HG03196 (cell line): ENCODE data around the gene AHCY.
"Not testable (repeated sequence)": the region's sequence is repeated elsewhere in the genome, so short reads cannot be mapped to it uniquely, and the experiment has no call there.

ENCODE experiments used
- ATAC-seq: cut with Tn5 transposase; IDR thresholded peaks from one replicate; pipeline ENCODE4 v1.9.1; 2021; ENCODE audit not compliant: unreplicated experiment

The AHCY gene

GRCh38 chr20:34299556-34300255 is 3.4 kb downstream of the AHCY start:
- no peak for ATAC-seq

- ATAC-seq: not testable (repeated sequence)
Measured at GRCh38 chr20:34298294-34298784, 4.8 kb downstream of the AHCY start.

- no peak for ATAC-seq
Measured at GRCh38 chr20:34296468-34296867, 6.7 kb downstream of the AHCY start.

GRCh38 chr20:34295284-34295683 is 7.9 kb downstream of the AHCY start:
- no peak for ATAC-seq

GRCh38 chr20:34294563-34294962 is 8.6 kb downstream of the AHCY start:
- no peak for ATAC-seq

- no peak for ATAC-seq
Measured at GRCh38 chr20:34293589-34293988, 9.6 kb downstream of the AHCY start.

- ATAC-seq: no peak
Measured at GRCh38 chr20:34293119-34293518, 10.0 kb downstream of the AHCY start.

- ATAC-seq: no peak
Measured at GRCh38 chr20:34292496-34292895, 10.7 kb downstream of the AHCY start.

- no peak for ATAC-seq
Measured at GRCh38 chr20:34290471-34290870, 12.7 kb downstream of the AHCY start.

GRCh38 chr20:34287500-34287899 is 15.7 kb downstream of the AHCY start:
- not testable (repeated sequence) for ATAC-seq

- no peak for ATAC-seq
Measured at GRCh38 chr20:34285450-34285849, 17.7 kb downstream of the AHCY start.

- ATAC-seq: no peak
Measured at GRCh38 chr20:34283844-34284243, 19.3 kb downstream of the AHCY start.

GRCh38 chr20:34282041-34282440 is 21.1 kb downstream of the AHCY start:
- ATAC-seq: no peak

- no peak for ATAC-seq
Measured at GRCh38 chr20:34281177-34281576, 22.0 kb downstream of the AHCY start.

- ATAC-seq: no peak
Measured at GRCh38 chr20:34274694-34275093, 28.5 kb downstream of the AHCY start.

- ATAC-seq: no peak
Measured at GRCh38 chr20:34271956-34272355, 31.2 kb downstream of the AHCY start.

GRCh38 chr20:34269996-34270627 is 33.0 kb downstream of the AHCY start:
- ATAC-seq: no peak

- ATAC-seq: no peak
Measured at GRCh38 chr20:34268851-34269636, 34.1 kb downstream of the AHCY start.

GRCh38 chr20:34268145-34268544 is 35.0 kb downstream of the AHCY start:
- ATAC-seq: no peak

- no peak for ATAC-seq
Measured at GRCh38 chr20:34264141-34264540, 39.0 kb downstream of the AHCY start.

- ATAC-seq: not testable (repeated sequence)
Measured at GRCh38 chr20:34263468-34263867, 39.7 kb downstream of the AHCY start.
